Measurements from ENCODE around the gene FAM24B.

- TF ChIP-seq, protein P1, sequence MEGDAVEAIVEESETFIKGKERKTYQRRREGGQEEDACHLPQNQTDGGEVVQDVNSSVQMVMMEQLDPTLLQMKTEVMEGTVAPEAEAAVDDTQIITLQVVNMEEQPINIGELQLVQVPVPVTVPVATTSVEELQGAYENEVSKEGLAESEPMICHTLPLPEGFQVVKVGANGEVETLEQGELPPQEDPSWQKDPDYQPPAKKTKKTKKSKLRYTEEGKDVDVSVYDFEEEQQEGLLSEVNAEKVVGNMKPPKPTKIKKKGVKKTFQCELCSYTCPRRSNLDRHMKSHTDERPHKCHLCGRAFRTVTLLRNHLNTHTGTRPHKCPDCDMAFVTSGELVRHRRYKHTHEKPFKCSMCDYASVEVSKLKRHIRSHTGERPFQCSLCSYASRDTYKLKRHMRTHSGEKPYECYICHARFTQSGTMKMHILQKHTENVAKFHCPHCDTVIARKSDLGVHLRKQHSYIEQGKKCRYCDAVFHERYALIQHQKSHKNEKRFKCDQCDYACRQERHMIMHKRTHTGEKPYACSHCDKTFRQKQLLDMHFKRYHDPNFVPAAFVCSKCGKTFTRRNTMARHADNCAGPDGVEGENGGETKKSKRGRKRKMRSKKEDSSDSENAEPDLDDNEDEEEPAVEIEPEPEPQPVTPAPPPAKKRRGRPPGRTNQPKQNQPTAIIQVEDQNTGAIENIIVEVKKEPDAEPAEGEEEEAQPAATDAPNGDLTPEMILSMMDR (conservative IDR thresholded peaks at IDR 0.05) = no peak
- no peak for TF ChIP-seq EZH2 (IDR thresholded peaks at IDR 0.05; ENCODE audit: low read depth)
Observed at GRCh38 chr10:122878799-122879338, 512 bp downstream of the FAM24B start.

Data from PC-9 (cell line).